A673 (cell line): ENCODE results near the gene ZFR.

Experiments used
- CTCF ChIP-seq: fragments of 300-800, 200-600 bp; sonication (generic); conservative IDR thresholded peaks from 2 replicates; pipeline ENCODE4 v1.5.1; 2017; ENCODE audit warnings: low read depth, mild to moderate bottlenecking, antibody characterized with exemption, low read length, moderate library complexity, mixed read lengths
- EZH2 ChIP-seq: fragments of 200-600 bp; sonication (generic); IDR thresholded peaks from 2 replicates; pipeline ENCODE4 v1.6.1; 2017; ENCODE audit warnings: borderline replicate concordance, low read depth, mild to moderate bottlenecking, mixed read lengths, antibody characterized with exemption, low read length; ENCODE audit not compliant: poor library complexity, severe bottlenecking

DNA sequence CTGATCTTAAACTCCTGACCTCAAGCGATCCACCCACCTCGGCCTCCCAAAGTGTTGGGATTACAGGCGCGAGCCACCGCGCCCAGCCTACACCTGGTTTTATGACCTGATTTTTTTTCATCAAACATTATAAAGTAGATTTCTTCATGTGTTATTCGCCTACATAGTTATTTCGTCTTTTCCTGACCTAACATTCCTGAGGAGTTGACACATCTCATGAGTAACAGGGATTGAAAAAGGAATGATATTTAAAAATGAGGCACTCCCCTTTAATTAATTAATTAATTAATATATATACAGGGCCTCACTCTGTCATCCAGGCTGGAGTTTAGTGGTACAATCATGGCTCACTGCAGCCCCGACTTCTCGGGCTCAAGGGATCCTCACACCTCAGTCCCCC, 111.6 kb downstream of the ZFR start:
- TF ChIP-seq CTCF (no peak), EZH2 (no peak)
